SU-DHL-6 (cell line): ENCODE data around the gene EXT2.

Experiments used
- H2AFZ ChIP-seq: fragments of 200-600 bp; sonication (generic); 2 replicates; pipeline ENCODE4 v1.6.1; 2014; ENCODE audit warnings: low read depth, mild to moderate bottlenecking, moderate library complexity, mixed read lengths, antibody characterized with exemption, low read length; ENCODE audit not compliant: severe bottlenecking
- H3F3A ChIP-seq: fragments of 200-600 bp; shearing (Covaris generic); 2 replicates; pipeline ENCODE4 v1.6.0; 2016; ENCODE audit warnings: antibody characterized with exemption, mild to moderate bottlenecking; ENCODE audit not compliant: insufficient read depth
- H3K27ac ChIP-seq: fragments of 200-600 bp; sonication (generic); 2 replicates; pipeline ENCODE4 v1.5.1; 2016; ENCODE audit warnings: low read depth, mild to moderate bottlenecking, low read length, moderate library complexity, mixed read lengths
- H3K27me3 ChIP-seq: fragments of 200-600 bp; sonication (generic), shearing (Covaris generic); 2 replicates; pipeline ENCODE4 v1.6.0; 2014; ENCODE audit warnings: mild to moderate bottlenecking, low read length
- H3K36me3 ChIP-seq: fragments of 200-600 bp; sonication (generic); 2 replicates; pipeline ENCODE4 v1.6.1; 2014; ENCODE audit warnings: mild to moderate bottlenecking, low read length, mixed read lengths
- H3K4me2 ChIP-seq: fragments of 300-600, 200-600 bp; shearing (Covaris generic), sonication (generic); 2 replicates; pipeline ENCODE4 v1.6.0; 2014; ENCODE audit warnings: low read length, low read depth, mild to moderate bottlenecking; ENCODE audit not compliant: poor library complexity, severe bottlenecking
- H3K4me3 ChIP-seq: fragments of 200-600 bp; sonication (generic); 2 replicates; pipeline ENCODE4 v1.5.1; 2014; ENCODE audit warnings: antibody characterized with exemption, low read length, mild to moderate bottlenecking, mixed read lengths; ENCODE audit not compliant: insufficient read depth, poor library complexity, severe bottlenecking
- H3K79me2 ChIP-seq: fragments of 200-600 bp; sonication (generic); 2 replicates; pipeline ENCODE4 v1.6.1; 2014; ENCODE audit warnings: mild to moderate bottlenecking, low read length, moderate library complexity; ENCODE audit not compliant: insufficient read depth
- H3K9ac ChIP-seq: fragments of 200-600 bp; sonication (generic); 2 replicates; pipeline ENCODE4 v1.7.0; 2014; ENCODE audit warnings: mild to moderate bottlenecking, low read length
- H3K9me2 ChIP-seq: fragments of 200-600 bp; sonication (generic); replicated peaks from 2 replicates; pipeline ENCODE4 v1.6.1; 2014; ENCODE audit warnings: low read length; ENCODE audit not compliant: insufficient read depth
- H3K9me3 ChIP-seq: fragments of 200-600 bp; sonication (generic); 2 replicates; pipeline ENCODE4 v1.6.1; 2014; ENCODE audit warnings: low read length, mixed read lengths; ENCODE audit not compliant: insufficient read depth
- H4K20me1 ChIP-seq: fragments of 200-600 bp; sonication (generic); 2 replicates; pipeline ENCODE4 v1.6.1; 2014; ENCODE audit warnings: low read depth, mild to moderate bottlenecking, antibody characterized with exemption, low read length, moderate library complexity, mixed read lengths
- CTCF ChIP-seq: fragments of 200-600 bp; sonication (generic); IDR thresholded peaks from one replicate; pipeline ENCODE4 v1.5.1; 2017; ENCODE audit warnings: antibody characterized with exemption, mild to moderate bottlenecking, low read length, moderate library complexity; ENCODE audit not compliant: insufficient read depth, poor library complexity, severe bottlenecking
- EZH2phosphoT487 ChIP-seq: fragments of 200-600 bp; sonication (generic), shearing (Covaris generic); conservative IDR thresholded peaks from 2 replicates; pipeline ENCODE4 v1.6.1; 2018; ENCODE audit warnings: mild to moderate bottlenecking, antibody characterized with exemption, low read length, moderate library complexity, mixed read lengths

EXT2 gene

GRCh38 chr11:44192462-44193100 lies 97.1 kb downstream of the EXT2 start:
- TF ChIP-seq CTCF (no peak), EZH2phosphoT487 (no peak)
- Histone ChIP-seq H3K27ac (no peak overlapping the region), H3K4me2 (no peak overlapping the region), H3K9ac (no peak overlapping the region), H2AFZ (no peak overlapping the region), H4K20me1 (no peaks in the 10 kb centered on the region), H3K9me3 (peaks cover 9% of the 10 kb centered on the region; the same call in 1 of the 2 replicates), H3K36me3 (no peaks in the 10 kb centered on the region), H3K9me2 (no peaks in the 10 kb centered on the region), H3K27me3 (no peaks in the 10 kb centered on the region), H3F3A (no peaks in the 10 kb centered on the region), H3K4me3 (no peak overlapping the region), H3K79me2 (no peaks in the 10 kb centered on the region)

- H3K4me3 ChIP-seq = no peak overlapping the region
- no peak overlapping the region for H3K4me2 ChIP-seq
- TF ChIP-seq EZH2phosphoT487 (no peak), CTCF (no peak)
- no peak overlapping the region for H2AFZ ChIP-seq
- peaks cover 1% of the 10 kb centered on the region; the same call in 1 of the 2 replicates for H3K9me3 ChIP-seq
- no peak overlapping the region for H3K9ac ChIP-seq
- no peaks in the 10 kb centered on the region for H3K27me3 ChIP-seq
- no peak overlapping the region for H3K27ac ChIP-seq
- H3K9me2 ChIP-seq = no peaks in the 10 kb centered on the region
- H3F3A ChIP-seq = no peaks in the 10 kb centered on the region
- no peaks in the 10 kb centered on the region for H4K20me1 ChIP-seq
- no peaks in the 10 kb centered on the region for H3K79me2 ChIP-seq
- no peaks in the 10 kb centered on the region for H3K36me3 ChIP-seq
These were observed 98.4 kb downstream of the EXT2 start for GRCh38 chr11:44193856-44194255.

GRCh38 chr11:44198146-44198724 lies 102.8 kb downstream of the EXT2 start:
- Histone ChIP-seq H3K9ac (no peak overlapping the region), H3K4me2 (no peak overlapping the region), H4K20me1 (no peaks in the 10 kb centered on the region), H3K4me3 (no peak overlapping the region), H3K27me3 (no peaks in the 10 kb centered on the region), H3K9me3 (no peaks in the 10 kb centered on the region), H2AFZ (no peak overlapping the region), H3K36me3 (no peaks in the 10 kb centered on the region), H3K27ac (no peak overlapping the region), H3K79me2 (no peaks in the 10 kb centered on the region), H3K9me2 (no peaks in the 10 kb centered on the region), H3F3A (no peaks in the 10 kb centered on the region)
- TF ChIP-seq CTCF = no peak
- no peak for TF ChIP-seq EZH2phosphoT487
